ENCODE data around the gene DGKI. TPM values are rescaled to one million over a fixed set of nuclear protein-coding genes. Genes with fewer than 3 reads are reported as not detected.
A peak's percentile ranks its signal among the peaks of the same experiment; 100 is the strongest.

DGKI gene
- total and polyA plus RNA-seq, 2 donors (not counting 1 experiment from before 2014, with no cell fraction given): 0.74 to 2.1 TPM

- Histone ChIP-seq H4K20me1 (ENCODE audit: control insufficient read depth, extremely low read depth, insufficient read depth, low read length) (no peaks in the 10 kb centered on the region), H3K36me3 (ENCODE audit: control insufficient read depth, insufficient read depth, low read length) (no peaks in the 10 kb centered on the region), H3K4me3 (replicated peaks in 1 of 4; ENCODE audit: control extremely low read depth in 1 of 4, insufficient read depth in 1 of 4, low read depth in 3 of 4, low read length in 4 of 4) (no peak overlapping the region), H3K27ac (ENCODE audit: insufficient read depth, low read length) (no peak overlapping the region), H3K4me2 (ENCODE audit: extremely low read depth, insufficient read depth, low read length) (no peak overlapping the region), H3K9ac (ENCODE audit: insufficient read depth, low read length) (no peak overlapping the region), H3K4me1 (ENCODE audit: control insufficient read depth, extremely low read depth, insufficient read depth, low read length) (peaks cover 4% of the 10 kb centered on the region), H3K79me2 (ENCODE audit: control insufficient read depth, insufficient read depth, low read length) (no peaks in the 10 kb centered on the region), H3K27me3 (ENCODE audit: control insufficient read depth, insufficient read depth, low read length) (no peaks in the 10 kb centered on the region), H2AFZ (ENCODE audit: low read length) (no peak overlapping the region), H3K9me3 (ENCODE audit: control insufficient read depth, insufficient read depth, low read depth, low read length) (no peaks in the 10 kb centered on the region)
- peak in 1 of 2 donors; percentile 46 for DNase-seq (ENCODE audit: low read depth in 2 of 2)
- TF ChIP-seq CTCF (conservative IDR thresholded peaks at IDR 0.05 in 1 of 2, IDR thresholded peaks at IDR 0.05 in 1 of 2; ENCODE audit: low read depth in 1 of 2, low read length in 2 of 2) (no peak), EZH2 (IDR thresholded peaks at IDR 0.05; ENCODE audit: low read length, missing control alignments) (no peak)
Measured at GRCh38 chr7:137404660-137405317, 442.0 kb downstream of the DGKI start.

- no peak overlapping the region for H3K4me2 ChIP-seq (ENCODE audit: extremely low read depth, insufficient read depth, low read length)
- no peak overlapping the region for H2AFZ ChIP-seq (ENCODE audit: low read length)
- no peak for DNase-seq (ENCODE audit: low read depth in 2 of 2)
- no peaks in the 10 kb centered on the region for H3K36me3 ChIP-seq (ENCODE audit: control insufficient read depth, insufficient read depth, low read length)
- H3K27ac ChIP-seq (ENCODE audit: insufficient read depth, low read length): no peak overlapping the region
- TF ChIP-seq EZH2 (IDR thresholded peaks at IDR 0.05; ENCODE audit: low read length, missing control alignments) (no peak), CTCF (conservative IDR thresholded peaks at IDR 0.05 in 1 of 2, IDR thresholded peaks at IDR 0.05 in 1 of 2; ENCODE audit: low read depth in 1 of 2, low read length in 2 of 2) (no peak)
- H3K4me1 ChIP-seq (ENCODE audit: control insufficient read depth, extremely low read depth, insufficient read depth, low read length): peaks cover 4% of the 10 kb centered on the region
- no peak overlapping the region for H3K9ac ChIP-seq (ENCODE audit: insufficient read depth, low read length)
- H3K4me3 ChIP-seq (replicated peaks in 1 of 4; ENCODE audit: control extremely low read depth in 1 of 4, insufficient read depth in 1 of 4, low read depth in 3 of 4, low read length in 4 of 4): no peak overlapping the region
- H3K9me3 ChIP-seq (ENCODE audit: control insufficient read depth, insufficient read depth, low read depth, low read length): no peaks in the 10 kb centered on the region
- H3K27me3 ChIP-seq (ENCODE audit: control insufficient read depth, insufficient read depth, low read length): no peaks in the 10 kb centered on the region
- H3K79me2 ChIP-seq (ENCODE audit: control insufficient read depth, insufficient read depth, low read length): no peaks in the 10 kb centered on the region
- H4K20me1 ChIP-seq (ENCODE audit: control insufficient read depth, extremely low read depth, insufficient read depth, low read length): no peaks in the 10 kb centered on the region
Measured at GRCh38 chr7:137403353-137403695, 443.4 kb downstream of the DGKI start.

GRCh38 chr7:137402536-137403352 is 444.0 kb downstream of the DGKI start:
- no peaks in the 10 kb centered on the region for H3K36me3 ChIP-seq (ENCODE audit: control insufficient read depth, insufficient read depth, low read length)
- no peaks in the 10 kb centered on the region for H4K20me1 ChIP-seq (ENCODE audit: control insufficient read depth, extremely low read depth, insufficient read depth, low read length)
- no peak for TF ChIP-seq EZH2 (IDR thresholded peaks at IDR 0.05; ENCODE audit: low read length, missing control alignments)
- no peak for TF ChIP-seq CTCF (conservative IDR thresholded peaks at IDR 0.05 in 1 of 2, IDR thresholded peaks at IDR 0.05 in 1 of 2; ENCODE audit: low read depth in 1 of 2, low read length in 2 of 2)
- no peaks in the 10 kb centered on the region for H3K27me3 ChIP-seq (ENCODE audit: control insufficient read depth, insufficient read depth, low read length)
- H3K27ac ChIP-seq (ENCODE audit: insufficient read depth, low read length): no peak overlapping the region
- H3K4me1 ChIP-seq (ENCODE audit: control insufficient read depth, extremely low read depth, insufficient read depth, low read length): peaks cover 4% of the 10 kb centered on the region
- H3K79me2 ChIP-seq (ENCODE audit: control insufficient read depth, insufficient read depth, low read length): no peaks in the 10 kb centered on the region
- H3K4me3 ChIP-seq (replicated peaks in 1 of 4; ENCODE audit: control extremely low read depth in 1 of 4, insufficient read depth in 1 of 4, low read depth in 3 of 4, low read length in 4 of 4): no peak overlapping the region
- DNase-seq (ENCODE audit: low read depth in 2 of 2): no peak
- H2AFZ ChIP-seq (ENCODE audit: low read length): no peak overlapping the region
- H3K9me3 ChIP-seq (ENCODE audit: control insufficient read depth, insufficient read depth, low read depth, low read length): no peaks in the 10 kb centered on the region
- no peak overlapping the region for H3K4me2 ChIP-seq (ENCODE audit: extremely low read depth, insufficient read depth, low read length)
- no peak overlapping the region for H3K9ac ChIP-seq (ENCODE audit: insufficient read depth, low read length)
